NB4 (cell line): ENCODE measurements around the gene KRTAP5-7.

Source experiments
- CTCF ChIP-seq: IDR thresholded peaks from one replicate; pipeline ENCODE4 v1.5.1; 2012; ENCODE audit warnings: low read depth, low read length
- MYC ChIP-seq: IDR thresholded peaks from 2 replicates; pipeline ENCODE4 v1.6.1; 2011; ENCODE audit warnings: low read depth, low read length
- POLR2A ChIP-seq: IDR thresholded peaks from 2 replicates; pipeline ENCODE4 v1.6.1; 2011; ENCODE audit warnings: mild to moderate bottlenecking; ENCODE audit not compliant: insufficient read length; ENCODE audit errors: extremely low read depth
- TF ChIP-seq, protein P1 (sequence below): IDR thresholded peaks from 2 replicates; pipeline ENCODE4 v1.6.1; 2011; ENCODE audit warnings: low read depth, low read length

DNA sequence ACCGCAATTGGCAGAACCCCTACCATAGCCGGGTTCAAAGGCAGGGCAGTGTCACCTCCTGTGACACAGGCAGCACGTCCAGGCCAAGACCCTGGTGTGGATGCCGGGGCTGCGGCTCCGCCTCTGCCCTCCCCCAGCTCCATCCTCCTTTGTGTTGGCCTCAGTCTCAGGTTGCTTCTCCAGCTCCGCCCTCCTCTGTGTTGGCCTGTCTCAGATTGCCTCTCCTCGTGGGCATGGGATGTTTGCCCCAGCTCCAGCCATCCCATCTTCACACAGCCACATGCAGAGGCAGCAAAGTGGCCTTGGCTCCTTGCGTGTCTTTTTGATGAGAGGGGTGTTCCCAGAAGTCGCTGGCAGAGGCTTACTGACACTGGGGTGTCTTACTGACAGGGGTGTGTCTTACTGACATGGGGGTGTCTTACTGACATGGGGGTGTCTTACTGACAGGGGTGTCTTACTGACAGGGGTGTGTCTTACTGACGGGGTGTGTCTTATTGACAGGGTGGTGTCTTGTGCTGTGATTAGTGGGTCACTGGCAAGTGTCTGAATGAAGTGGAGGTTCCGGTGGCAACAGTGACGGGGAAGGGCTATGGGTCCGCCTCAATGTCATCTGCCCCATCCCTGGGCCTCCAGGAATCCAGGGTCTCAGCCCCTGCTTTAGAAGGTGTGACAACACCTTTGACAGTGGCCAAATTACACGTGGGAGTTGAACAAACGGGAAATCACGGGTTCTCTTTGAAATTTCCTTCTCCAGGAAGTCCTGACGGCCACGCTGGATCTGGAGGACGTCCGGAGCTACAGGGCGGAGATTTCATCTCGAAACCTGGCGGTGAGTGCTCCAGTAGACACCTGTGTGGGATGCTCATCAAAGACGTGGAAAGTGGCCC is 49.2 kb upstream of the KRTAP5-7 start:
- TF ChIP-seq CTCF, result no peak
- TF ChIP-seq POLR2A, result no peak
- TF ChIP-seq MYC, result no peak
- TF ChIP-seq, protein P1, sequence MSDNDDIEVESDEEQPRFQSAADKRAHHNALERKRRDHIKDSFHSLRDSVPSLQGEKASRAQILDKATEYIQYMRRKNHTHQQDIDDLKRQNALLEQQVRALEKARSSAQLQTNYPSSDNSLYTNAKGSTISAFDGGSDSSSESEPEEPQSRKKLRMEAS, result no peak
